ENCODE results near the gene SEH1L.
"Not testable (repeated sequence)": the region's sequence is repeated elsewhere in the genome, so short reads cannot be mapped to it uniquely, and the experiment has no call there.

Gene SEH1L

GRCh38 chr18:12947285-12948049 lies at the start of gene SEH1L:
SEH1L (plus strand) TSS chr18:12948011; CDS start chr18:12948122, 111 bp downstream.
- peak; percentile 90 for DNase-seq (ENCODE audit: low read depth)

- DNase-seq (ENCODE audit: low read depth): not testable (repeated sequence)
Observed at GRCh38 chr18:12901208-12901607, 46.6 kb upstream of the SEH1L start.

- no peak for DNase-seq (ENCODE audit: low read depth)
Observed at GRCh38 chr18:12904012-12904516, 43.7 kb upstream of the SEH1L start.

- DNase-seq (ENCODE audit: low read depth): no peak
Observed at GRCh38 chr18:12906119-12906518, 41.7 kb upstream of the SEH1L start.

GRCh38 chr18:12906773-12907172 lies 41.0 kb upstream of the SEH1L start:
- no peak for DNase-seq (ENCODE audit: low read depth)

GRCh38 chr18:12907258-12907925 lies 40.4 kb upstream of the SEH1L start:
- no peak for DNase-seq (ENCODE audit: low read depth)

- no peak for DNase-seq (ENCODE audit: low read depth)
Observed at GRCh38 chr18:12908706-12909105, 39.1 kb upstream of the SEH1L start.

- no peak for DNase-seq (ENCODE audit: low read depth)
Observed at GRCh38 chr18:12911025-12911928, 36.5 kb upstream of the SEH1L start.

- no peak for DNase-seq (ENCODE audit: low read depth)
Observed at GRCh38 chr18:12911929-12912703, 35.7 kb upstream of the SEH1L start.

- DNase-seq (ENCODE audit: low read depth): no peak
Observed at GRCh38 chr18:12921178-12921577, 26.6 kb upstream of the SEH1L start.

- DNase-seq (ENCODE audit: low read depth): no peak
Observed at GRCh38 chr18:12922266-12922665, 25.5 kb upstream of the SEH1L start.

GRCh38 chr18:12924616-12925015 lies 23.2 kb upstream of the SEH1L start:
- no peak for DNase-seq (ENCODE audit: low read depth)

GRCh38 chr18:12928206-12928605 lies 19.6 kb upstream of the SEH1L start:
- no peak for DNase-seq (ENCODE audit: low read depth)

- DNase-seq (ENCODE audit: low read depth): no peak
Observed at GRCh38 chr18:12928641-12929040, 19.2 kb upstream of the SEH1L start.

GRCh38 chr18:12929477-12930083 lies 18.2 kb upstream of the SEH1L start:
- no peak for DNase-seq (ENCODE audit: low read depth)

- no peak for DNase-seq (ENCODE audit: low read depth)
Observed at GRCh38 chr18:12930376-12930775, 17.4 kb upstream of the SEH1L start.

GRCh38 chr18:12930908-12931307 lies 16.9 kb upstream of the SEH1L start:
- no peak for DNase-seq (ENCODE audit: low read depth)

GRCh38 chr18:12933327-12933726 lies 14.5 kb upstream of the SEH1L start:
- DNase-seq (ENCODE audit: low read depth): no peak

GRCh38 chr18:12934454-12935071 lies 13.2 kb upstream of the SEH1L start:
- peak; percentile 87 for DNase-seq (ENCODE audit: low read depth)

GRCh38 chr18:12939162-12939561 lies 8.6 kb upstream of the SEH1L start:
- no peak for DNase-seq (ENCODE audit: low read depth)

GRCh38 chr18:12943215-12943614 lies 4.6 kb upstream of the SEH1L start:
- DNase-seq (ENCODE audit: low read depth): no peak

All from HS-27A (cell line).